ENCODE measurements around the gene EXO5. TPM values are rescaled to one million over a fixed set of nuclear protein-coding genes. Genes with fewer than 3 reads are reported as not detected.

Gene EXO5
- total and polyA plus RNA-seq, 12 donors: 1.8 to 11.1 (median 7.3) TPM

GRCh38 chr1:40534589-40534988 is 26.0 kb downstream of the EXO5 start:
- no peak for DNase-seq
- H3K4me1 ChIP-seq (replicated peaks in 1 of 2): peaks cover 16 to 20% of the 10 kb centered on the region in 2 donors
- H3K9me3 ChIP-seq (replicated peaks in 1 of 3): no peaks in the 10 kb centered on the region
- intact Hi-C loops (cut with DNase I): no loop called here
- no peaks in the 10 kb centered on the region for H3K36me3 ChIP-seq (replicated peaks in 1 of 2)
- H3K4me3 ChIP-seq: no peak overlapping the region
- TF ChIP-seq POLR2A (IDR thresholded peaks at IDR 0.05): no peak
- TF ChIP-seq, protein P1, sequence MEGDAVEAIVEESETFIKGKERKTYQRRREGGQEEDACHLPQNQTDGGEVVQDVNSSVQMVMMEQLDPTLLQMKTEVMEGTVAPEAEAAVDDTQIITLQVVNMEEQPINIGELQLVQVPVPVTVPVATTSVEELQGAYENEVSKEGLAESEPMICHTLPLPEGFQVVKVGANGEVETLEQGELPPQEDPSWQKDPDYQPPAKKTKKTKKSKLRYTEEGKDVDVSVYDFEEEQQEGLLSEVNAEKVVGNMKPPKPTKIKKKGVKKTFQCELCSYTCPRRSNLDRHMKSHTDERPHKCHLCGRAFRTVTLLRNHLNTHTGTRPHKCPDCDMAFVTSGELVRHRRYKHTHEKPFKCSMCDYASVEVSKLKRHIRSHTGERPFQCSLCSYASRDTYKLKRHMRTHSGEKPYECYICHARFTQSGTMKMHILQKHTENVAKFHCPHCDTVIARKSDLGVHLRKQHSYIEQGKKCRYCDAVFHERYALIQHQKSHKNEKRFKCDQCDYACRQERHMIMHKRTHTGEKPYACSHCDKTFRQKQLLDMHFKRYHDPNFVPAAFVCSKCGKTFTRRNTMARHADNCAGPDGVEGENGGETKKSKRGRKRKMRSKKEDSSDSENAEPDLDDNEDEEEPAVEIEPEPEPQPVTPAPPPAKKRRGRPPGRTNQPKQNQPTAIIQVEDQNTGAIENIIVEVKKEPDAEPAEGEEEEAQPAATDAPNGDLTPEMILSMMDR (IDR thresholded peaks at IDR 0.05): no peak
- H3K27me3 ChIP-seq: no peaks in the 10 kb centered on the region
- H3K27ac ChIP-seq: peak overlapping the region in 1 of 5 donors; percentile 8

GRCh38 chr1:40535732-40536131 is 27.2 kb downstream of the EXO5 start:
- 43 to 62% (median 53%) methylated on average over 2 of the region's 2 CpGs for WGBS, 4 donors
- peak in 2 of 7 donors; percentile 20 for DNase-seq
- TF ChIP-seq, protein P1 (IDR thresholded peaks at IDR 0.05): no peak
- TF ChIP-seq POLR2A (IDR thresholded peaks at IDR 0.05): no peak
- Histone ChIP-seq H3K9me3 (replicated peaks in 1 of 3) (no peaks in the 10 kb centered on the region), H3K4me3 (no peak overlapping the region), H3K27ac (peak overlapping the region in 3 of 5 donors; percentile 37 to 46 (median 44)), H3K36me3 (replicated peaks in 1 of 2) (no peaks in the 10 kb centered on the region), H3K4me1 (replicated peaks in 1 of 2) (peaks cover 16 to 17% of the 10 kb centered on the region in 2 donors), H3K27me3 (no peaks in the 10 kb centered on the region)
- intact Hi-C loops (cut with DNase I): no loop called here

DNA sequence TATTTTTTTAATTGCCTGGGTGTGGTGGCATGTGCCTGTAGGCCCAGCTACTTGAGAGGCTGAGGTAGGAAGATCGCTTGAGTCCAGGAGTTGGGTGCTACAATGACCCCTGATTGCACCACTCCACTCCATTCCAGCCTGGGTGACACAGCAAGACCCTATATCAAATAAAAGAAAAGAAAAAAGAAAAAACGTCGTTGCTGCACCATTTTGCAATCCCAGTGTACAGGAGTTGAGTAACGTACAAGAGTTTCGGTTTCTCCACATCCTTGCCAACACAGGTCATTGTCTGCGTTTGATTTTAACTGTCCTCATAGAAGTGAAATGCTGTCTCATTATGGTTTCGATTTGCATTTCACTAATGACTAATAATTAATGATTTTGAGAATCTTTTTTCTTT is 30.8 kb downstream of the EXO5 start:
- no peak overlapping the region for H3K27ac ChIP-seq
- no peak overlapping the region for H3K4me3 ChIP-seq
- TF ChIP-seq POLR2A (IDR thresholded peaks at IDR 0.05): no peak
- TF ChIP-seq, protein P1 (IDR thresholded peaks at IDR 0.05): no peak
- H3K27me3 ChIP-seq: no peaks in the 10 kb centered on the region
- H3K4me1 ChIP-seq (replicated peaks in 1 of 2): peaks cover 0 to 6% of the 10 kb centered on the region in 2 donors
- WGBS, 4 donors: 77 to 81% (median 79%) methylated on average over 7 of the region's 7 CpGs
- no peak for DNase-seq
- no peaks in the 10 kb centered on the region for H3K9me3 ChIP-seq (replicated peaks in 1 of 3)
- intact Hi-C loops (cut with DNase I): no loop called here
- peaks cover 0 to 24% of the 10 kb centered on the region in 2 donors for H3K36me3 ChIP-seq (replicated peaks in 1 of 2)

GRCh38 chr1:40546957-40547356 is 38.4 kb downstream of the EXO5 start:
- intact Hi-C loops (cut with DNase I): no loop called here
- no peak for TF ChIP-seq POLR2A (IDR thresholded peaks at IDR 0.05)
- TF ChIP-seq, protein P1 (IDR thresholded peaks at IDR 0.05): no peak
- no peak for DNase-seq
- Histone ChIP-seq H3K27me3 (no peaks in the 10 kb centered on the region), H3K36me3 (replicated peaks in 1 of 2) (peaks cover 0 to 23% of the 10 kb centered on the region in 2 donors), H3K9me3 (replicated peaks in 1 of 3) (peaks cover 0 to 5% (median 0%) of the 10 kb centered on the region in 3 donors), H3K4me1 (replicated peaks in 1 of 2) (no peaks in the 10 kb centered on the region), H3K4me3 (no peak overlapping the region), H3K27ac (no peak overlapping the region)
- 94 to 99% (median 95%) methylated on average over 4 of the region's 4 CpGs for WGBS, 4 donors

All from adrenal gland (tissue), 12 donors.